GM12873 (cell line): ENCODE measurements around the gene SLC25A14.

Experiments
- TF ChIP-seq, protein P1 (sequence below): IDR thresholded peaks from 2 replicates; pipeline ENCODE4 v1.5.1; 2012; ENCODE audit warnings: low read depth, mild to moderate bottlenecking, moderate library complexity, low read length, control low read depth; ENCODE audit not compliant: insufficient read depth; ENCODE audit errors: missing control alignments

Gene SLC25A14

GRCh38 chrX:130416785-130417184 is 77.1 kb downstream of the SLC25A14 start:
- TF ChIP-seq, protein P1, sequence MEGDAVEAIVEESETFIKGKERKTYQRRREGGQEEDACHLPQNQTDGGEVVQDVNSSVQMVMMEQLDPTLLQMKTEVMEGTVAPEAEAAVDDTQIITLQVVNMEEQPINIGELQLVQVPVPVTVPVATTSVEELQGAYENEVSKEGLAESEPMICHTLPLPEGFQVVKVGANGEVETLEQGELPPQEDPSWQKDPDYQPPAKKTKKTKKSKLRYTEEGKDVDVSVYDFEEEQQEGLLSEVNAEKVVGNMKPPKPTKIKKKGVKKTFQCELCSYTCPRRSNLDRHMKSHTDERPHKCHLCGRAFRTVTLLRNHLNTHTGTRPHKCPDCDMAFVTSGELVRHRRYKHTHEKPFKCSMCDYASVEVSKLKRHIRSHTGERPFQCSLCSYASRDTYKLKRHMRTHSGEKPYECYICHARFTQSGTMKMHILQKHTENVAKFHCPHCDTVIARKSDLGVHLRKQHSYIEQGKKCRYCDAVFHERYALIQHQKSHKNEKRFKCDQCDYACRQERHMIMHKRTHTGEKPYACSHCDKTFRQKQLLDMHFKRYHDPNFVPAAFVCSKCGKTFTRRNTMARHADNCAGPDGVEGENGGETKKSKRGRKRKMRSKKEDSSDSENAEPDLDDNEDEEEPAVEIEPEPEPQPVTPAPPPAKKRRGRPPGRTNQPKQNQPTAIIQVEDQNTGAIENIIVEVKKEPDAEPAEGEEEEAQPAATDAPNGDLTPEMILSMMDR: no peak

DNA sequence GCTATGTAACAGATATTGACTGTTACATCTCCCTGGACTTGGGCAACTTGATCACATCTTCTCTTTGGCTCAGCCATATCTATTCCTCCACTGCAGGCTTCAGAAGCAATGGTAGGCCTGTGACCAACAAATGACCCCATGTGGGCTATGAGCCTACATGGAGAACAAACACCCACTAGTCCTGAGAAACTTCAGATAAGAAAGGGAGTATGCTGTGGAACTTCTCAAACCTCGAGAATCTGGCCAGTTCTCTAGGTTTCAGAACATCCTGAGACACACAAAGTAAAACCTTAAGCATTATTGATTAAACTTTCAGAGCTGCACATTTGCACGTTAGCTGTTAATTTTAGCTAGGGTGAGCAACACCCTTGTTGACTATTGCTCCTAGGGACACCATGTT is 78.3 kb downstream of the SLC25A14 start:
- TF ChIP-seq, protein P1: no peak

DNA sequence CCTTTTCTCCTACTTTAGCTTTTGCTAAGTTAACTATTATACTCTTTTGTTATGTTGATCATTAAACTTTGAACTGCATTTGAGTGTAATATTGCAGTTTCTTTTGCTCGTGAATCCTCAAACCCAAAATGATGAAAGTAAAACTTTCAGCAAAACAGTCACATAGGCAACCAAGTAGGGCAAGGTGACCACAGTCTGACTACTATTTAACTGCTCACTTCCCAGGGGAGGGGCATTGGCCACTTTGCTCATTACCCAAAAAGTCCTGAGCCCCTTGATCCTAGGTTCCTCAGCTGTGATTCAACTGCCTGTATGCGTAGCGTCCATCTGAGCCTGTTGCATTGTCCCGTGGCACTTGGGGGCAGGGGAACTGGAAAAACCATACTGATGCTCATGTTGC is 79.0 kb downstream of the SLC25A14 start:
- TF ChIP-seq, protein P1: no peak

GRCh38 chrX:130419263-130419662 is 79.5 kb downstream of the SLC25A14 start:
- TF ChIP-seq, protein P1: no peak
